Measurements from ENCODE around the gene KDM5D. TPM values are rescaled to one million over a fixed set of nuclear protein-coding genes. Genes with fewer than 3 reads are reported as not detected.

Gene KDM5D
- total and polyA plus RNA-seq, 2 of the 8 experiments (the other 6 are each of a cell fraction or from before 2014, with no cell fraction given), result 21.9 to 24.4 TPM

GRCh38 chrY:19713430-19713829 lies 31.1 kb downstream of the KDM5D start:
- ChIA-PET CTCF (ENCODE audit: partially characterized antibody) (no interaction called here), POLR2A (ENCODE audit: partially characterized antibody) (interaction anchor here (1.1 kb wide), 1 partner anchor 16 kb away, joined by 3 read pairs; no protein-coding TSS in a partner anchor)
- Histone ChIP-seq H3K4me2 (ENCODE audit: insufficient read depth in 1 of 2, low read depth in 2 of 2, low read length in 2 of 2) (no peak overlapping the region), H3K27me3 (replicated peaks in 1 of 4; ENCODE audit: control insufficient read depth in 3 of 4, extremely low read depth in 1 of 4, insufficient read depth in 3 of 4, low read length in 3 of 4) (no peaks in the 10 kb centered on the region), H4K20me1 (replicated peaks in 1 of 2; ENCODE audit: control insufficient read depth in 1 of 2, insufficient read depth in 2 of 2, low read length in 2 of 2) (no peaks in the 10 kb centered on the region), H2BK12ac (ENCODE audit: low read depth, low read length) (no peak overlapping the region), H3K9ac (replicated peaks in 1 of 4; ENCODE audit: extremely low read depth in 1 of 4, low read depth in 3 of 4, low read length in 3 of 4) (no peak overlapping the region), H2AK5ac (ENCODE audit: low read depth, low read length) (no peak overlapping the region), H3K23me2 (ENCODE audit: low read depth, low read length) (no peaks in the 10 kb centered on the region), H3K27ac (ENCODE audit: low read depth, low read length) (no peak overlapping the region), H3K4ac (replicated peaks; ENCODE audit: insufficient read length, low read depth, low read length) (no peak overlapping the region), H4K8ac (ENCODE audit: extremely low read depth, insufficient read depth, low read length) (no peak overlapping the region), H4K5ac (ENCODE audit: insufficient read length, low read depth, low read length) (no peak overlapping the region), H3K14ac (ENCODE audit: insufficient read length) (no peak overlapping the region), H3K18ac (ENCODE audit: extremely low read depth, low read length) (no peak overlapping the region), H3K79me1 (ENCODE audit: low read depth, low read length) (no peaks in the 10 kb centered on the region), H3K9me3 (ENCODE audit: insufficient read depth in 2 of 2, low read depth in 1 of 2, low read length in 1 of 2) (no peaks in the 10 kb centered on the region), H3K23ac (ENCODE audit: insufficient read length) (no peak overlapping the region), H2BK20ac (ENCODE audit: low read length) (no peak overlapping the region), H2BK15ac (ENCODE audit: low read length) (no peak overlapping the region), H2BK5ac (ENCODE audit: low read depth, low read length) (no peak overlapping the region), H3K56ac (replicated peaks; ENCODE audit: insufficient read length, low read depth, low read length) (no peak overlapping the region), H3K4me1 (replicated peaks in 1 of 4; ENCODE audit: control insufficient read depth in 3 of 4, insufficient read depth in 4 of 4, low read length in 3 of 4) (no peaks in the 10 kb centered on the region), H3K79me2 (ENCODE audit: control insufficient read depth in 1 of 2, insufficient read depth in 2 of 2, low read length in 2 of 2) (no peaks in the 10 kb centered on the region), H2AFZ (ENCODE audit: low read length) (no peak overlapping the region), H3K36me3 (ENCODE audit: control insufficient read depth in 2 of 4, insufficient read depth in 4 of 4, low read length in 3 of 4) (peaks cover 3 to 31% (median 25%) of the 10 kb centered on the region in 4 experiments; a peak in 7 of 8 replicates), H3K4me3 (ENCODE audit: extremely low read depth in 1 of 4, insufficient read depth in 2 of 4, low read depth in 3 of 4, low read length in 4 of 4) (no peak overlapping the region), H4K91ac (replicated peaks; ENCODE audit: insufficient read length, low read length) (no peak overlapping the region), H2BK120ac (replicated peaks; ENCODE audit: low read depth, low read length) (no peak overlapping the region)
- DNase-seq (ENCODE audit: low read depth in 1 of 2, low spot score in 2 of 2) (no peak), FAIRE-seq (no peak)
- WGBS, 2 experiments (ENCODE audit: extremely low coverage in 1 of 2, insufficient coverage in 1 of 2, insufficient read length in 1 of 2, insufficient replicate concordance in 2 of 2, low coverage in 1 of 2, low lambda C conversion rate in 2 of 2, missing lambda C conversion rate in 1 of 2), result 92% methylated on average over 4 of the region's 4 CpGs; no CpG with 5 or more reads in 1 of the 2 experiments
- TF ChIP-seq PHF8 (conservative IDR thresholded peaks at IDR 0.05; ENCODE audit: low read depth, low read length) (no peak), SUZ12 (IDR thresholded peaks at IDR 0.05; ENCODE audit: low read length) (no peak), YY1 (IDR thresholded peaks at IDR 0.05; ENCODE audit: low read depth, low read length) (no peak), SIRT6 (IDR thresholded peaks at IDR 0.05; ENCODE audit: low read length) (no peak), RAD21 (IDR thresholded peaks at IDR 0.05 in 1 of 2, conservative IDR thresholded peaks at IDR 0.05 in 1 of 2; ENCODE audit: low read depth in 2 of 2, low read length in 2 of 2) (no peak), NANOG (IDR thresholded peaks at IDR 0.05; ENCODE audit: insufficient read depth, low read depth, low read length, poor library complexity, severe bottlenecking) (no peak), CHD1 (IDR thresholded peaks at IDR 0.05; ENCODE audit: low read depth, low read length) (no peak), TAF7 (optimal IDR thresholded peaks at IDR 0.05; ENCODE audit: borderline replicate concordance, low read depth, low read length) (no peak), NRF1 (IDR thresholded peaks at IDR 0.05; ENCODE audit: low read depth, low read length) (no peak), HDAC2 (IDR thresholded peaks at IDR 0.05; ENCODE audit: borderline replicate concordance in 1 of 2, low read depth in 2 of 2, low read length in 2 of 2) (no peak), MAX (IDR thresholded peaks at IDR 0.05) (no peak), SIN3A (conservative IDR thresholded peaks at IDR 0.05 in 1 of 2, IDR thresholded peaks at IDR 0.05 in 1 of 2; ENCODE audit: low read depth in 1 of 2, low read length in 2 of 2) (no peak), CBX5 (IDR thresholded peaks at IDR 0.05; ENCODE audit: low read depth, low read length) (no peak)
